SK-N-SH (cell line): ENCODE results near the gene MEIS1. TPM values are rescaled to one million over a fixed set of nuclear protein-coding genes. Genes with fewer than 3 reads are reported as not detected.

Experiments
- CTCF ChIA-PET: fragments of 300-600, 350-600 bp; formaldehyde crosslinking; extraction: SDS; loops from one replicate; lab custom pipeline; 2021; lab: Yijun Ruan, JAX
- POLR2A ChIA-PET: fragments of 350-600 bp; sonication (Branson Sonifier 250); formaldehyde crosslinking; extraction: SDS; loops from one replicate; lab custom pipeline; 2020; ENCODE audit warnings: antibody characterized with exemption, inconsistent platforms; lab: Yijun Ruan, JAX
- DNase-seq: peaks from one replicate; pipeline ENCODE4 v3.0.0; 2012
- H2AFZ ChIP-seq: fragments of 200-600 bp; sonication (generic); 2 replicates; pipeline ENCODE4 v1.8.1; 2016; ENCODE audit warnings: antibody characterized with exemption, mild to moderate bottlenecking, low read depth
- H3F3A ChIP-seq: fragments of 200-600 bp; sonication (generic); replicated peaks from 2 replicates; pipeline ENCODE3; 2016; ENCODE audit warnings: antibody characterized with exemption, mild to moderate bottlenecking; ENCODE audit not compliant: insufficient read depth
- H3K27ac ChIP-seq, 2 experiments: fragments of 200-500 bp in 1 of 2; fragments of 200-600 bp in 1 of 2; sonication (Bioruptor generic) in 1 of 2; sonication (generic), shearing (Covaris generic) in 1 of 2; 2 replicates each; pipeline versions ENCODE4 v1.5.1 to v1.6.1; 2014 to 2016; ENCODE audit warnings: low read depth in 2 of 2, inconsistent platforms in 1 of 2, low read length in 1 of 2, mild to moderate bottlenecking in 1 of 2, mixed read lengths in 1 of 2
- H3K27me3 ChIP-seq: fragments of 200-600 bp; sonication (generic), shearing (Covaris generic); 2 replicates; pipeline ENCODE4 v1.6.1; 2016; ENCODE audit warnings: mixed run types; ENCODE audit not compliant: insufficient read depth
- H3K36me3 ChIP-seq, 2 experiments: fragments of 200-500 bp in 1 of 2; fragments of 200-600 bp in 1 of 2; sonication (Bioruptor generic) in 1 of 2; sonication (generic) in 1 of 2; replicated peaks in 1 of 2; 2 replicates each; pipeline versions ENCODE3 to v1.5.1; 2014 to 2016; ENCODE audit warnings: low read length in 1 of 2, mild to moderate bottlenecking in 1 of 2; ENCODE audit not compliant: insufficient read depth in 2 of 2, control insufficient read depth in 1 of 2
- H3K4me1 ChIP-seq, 2 experiments: fragments of 200-500 bp in 1 of 2; fragments of 200-600 bp in 1 of 2; sonication (Bioruptor generic) in 1 of 2; sonication (generic), shearing (Covaris generic) in 1 of 2; 2 replicates each; pipeline versions ENCODE4 v1.5.1 to v1.6.1; 2014 to 2016; ENCODE audit warnings: low read depth in 1 of 2, low read length in 1 of 2, mixed run types in 1 of 2; ENCODE audit not compliant: insufficient read depth in 2 of 2, control insufficient read depth in 1 of 2
- H3K4me2 ChIP-seq: fragments of 200-600 bp; sonication (generic), shearing (Covaris generic); 2 replicates; pipeline ENCODE4 v1.6.1; 2017; ENCODE audit warnings: mixed run types
- H3K4me3 ChIP-seq, 2 experiments: fragments of 200-500 bp in 1 of 2; fragments of 200-600 bp in 1 of 2; sonication (Bioruptor generic) in 1 of 2; sonication (generic), shearing (Covaris generic) in 1 of 2; 2 replicates each; pipeline versions ENCODE4 v1.5.1 to v1.8.1; 2014 to 2016; ENCODE audit warnings: low read depth in 2 of 2, inconsistent platforms in 1 of 2, low read length in 1 of 2, mild to moderate bottlenecking in 1 of 2, mixed read lengths in 1 of 2, moderate library complexity in 1 of 2
- H3K79me2 ChIP-seq: fragments of 200-600 bp; sonication (generic); 2 replicates; pipeline ENCODE4 v1.8.1; 2017; ENCODE audit warnings: mild to moderate bottlenecking; ENCODE audit not compliant: insufficient read depth
- H3K9ac ChIP-seq: fragments of 200-600 bp; sonication (generic); 2 replicates; pipeline ENCODE4 v1.6.1; 2017; ENCODE audit warnings: mixed run types
- H3K9me2 ChIP-seq: fragments of 200-600 bp; sonication (generic); 2 replicates; pipeline ENCODE4 v1.6.1; 2017; ENCODE audit warnings: mixed run types
- H3K9me3 ChIP-seq: fragments of 200-600 bp; sonication (generic); 2 replicates; pipeline ENCODE4 v1.6.1; 2017; ENCODE audit warnings: mixed run types, mild to moderate bottlenecking, moderate library complexity
- H4K20me1 ChIP-seq: fragments of 200-600 bp; sonication (generic); 2 replicates; pipeline ENCODE4 v1.6.1; 2017; ENCODE audit warnings: mild to moderate bottlenecking, mixed run types; ENCODE audit not compliant: insufficient read depth
- EZH2phosphoT487 ChIP-seq: fragments of 200-600 bp; sonication (generic); IDR thresholded peaks from 2 replicates; pipeline ENCODE4 v1.6.1; 2017; ENCODE audit warnings: low read depth, mixed run types, mild to moderate bottlenecking, antibody characterized with exemption, moderate library complexity, borderline replicate concordance
- FOSL2 ChIP-seq: IDR thresholded peaks from 2 replicates; pipeline ENCODE4 v1.4.0; 2012; ENCODE audit warnings: low read depth, mild to moderate bottlenecking, moderate library complexity, borderline replicate concordance
- GABPA ChIP-seq: IDR thresholded peaks from 2 replicates; pipeline ENCODE4 v1.4.0; 2012; ENCODE audit warnings: low read depth, mild to moderate bottlenecking
- GATA2 ChIP-seq: sonication (generic); formaldehyde crosslinking; IDR thresholded peaks from 2 replicates; pipeline ENCODE4 v1.5.0; 2020; ENCODE audit warnings: mild to moderate bottlenecking, missing genetic modification reagents
- IRF3 ChIP-seq: fragments of 150-350 bp; IDR thresholded peaks from 2 replicates; pipeline ENCODE4 v1.6.1; 2016; ENCODE audit warnings: mild to moderate bottlenecking, low read depth, low read length
- JUND ChIP-seq: IDR thresholded peaks from 2 replicates; pipeline ENCODE4 v1.4.0; 2012
- MXI1 ChIP-seq: IDR thresholded peaks from 2 replicates; pipeline ENCODE4 v1.6.1; 2012; ENCODE audit warnings: mild to moderate bottlenecking, low read depth, low read length, improper control_type of control experiment
- RCOR1 ChIP-seq: fragments of 150-350 bp; IDR thresholded peaks from 2 replicates; pipeline ENCODE4 v1.6.1; 2017; ENCODE audit warnings: antibody characterized with exemption, low read length
- SIN3A ChIP-seq: IDR thresholded peaks from 2 replicates; pipeline ENCODE4 v1.6.1; 2012; ENCODE audit warnings: low read depth, mild to moderate bottlenecking, low read length, moderate library complexity, borderline replicate concordance
- SMC3 ChIP-seq: IDR thresholded peaks from 2 replicates; pipeline ENCODE4 v1.6.1; 2012; ENCODE audit warnings: low read depth, low read length, improper control_type of control experiment
- TCF12 ChIP-seq: IDR thresholded peaks from 2 replicates; pipeline ENCODE4 v1.4.0; 2012
- USF1 ChIP-seq: IDR thresholded peaks from 2 replicates; pipeline ENCODE4 v1.4.0; 2012; ENCODE audit warnings: low read depth, borderline replicate concordance
- USF2 ChIP-seq: fragments of 150-350 bp; IDR thresholded peaks from 2 replicates; pipeline ENCODE4 v1.6.1; 2017; ENCODE audit warnings: antibody characterized with exemption, low read length, low read depth, borderline replicate concordance
- ZBTB33 ChIP-seq: IDR thresholded peaks from 2 replicates; pipeline ENCODE4 v1.4.0; 2012; ENCODE audit warnings: low read depth, borderline replicate concordance
- WGBS: methylation state at CpG from one replicate; pipeline ENCODE4 v1.1.6; 2017; ENCODE audit warnings: low lambda C conversion rate; 5-methylcytosine and 5-hydroxymethylcytosine counted together
- polyA plus RNA-seq, 3 experiments: library from polyadenylated mRNA; depleted of rRNA; stranded (reverse); fragments of >200 nt; gene quantifications; 2 replicates each; pipeline ENCODE4 v1.2.3, GENCODE V29; 2012

The MEIS1 gene
- polyA plus RNA-seq, 1 of the 3 experiments (the other 2 are of a cell fraction): 16.9 TPM

- no peak for TF ChIP-seq USF1
Measured at GRCh38 chr2:66452917-66453316, 18.0 kb downstream of the MEIS1 start (continued).

GRCh38 chr2:66455490-66455889, 20.6 kb downstream of the MEIS1 start:
- H3K27me3 ChIP-seq: no peaks in the 10 kb centered on the region
- peaks cover 0 to 15% of the 10 kb centered on the region in 2 experiments; a peak in 3 of 4 replicates for H3K4me1 ChIP-seq
- H3K4me3 ChIP-seq: no peak overlapping the region
- H3K9me3 ChIP-seq: no peaks in the 10 kb centered on the region
- WGBS: 98% methylated on average over 2 of the region's 2 CpGs
- H3K36me3 ChIP-seq: peaks cover 80 to 89% of the 10 kb centered on the region in 2 experiments
- no peak for DNase-seq
- H2AFZ ChIP-seq: no peak overlapping the region
- peaks cover 34% of the 10 kb centered on the region for H3K79me2 ChIP-seq
- H4K20me1 ChIP-seq: peaks cover 3% of the 10 kb centered on the region; the same call in 1 of the 2 replicates
- ChIA-PET CTCF (no interaction called here), POLR2A (no interaction called here)
- TF ChIP-seq SMC3 (no peak), GABPA (no peak)
- no peaks in the 10 kb centered on the region for H3K9me2 ChIP-seq
- H3K4me2 ChIP-seq: no peak overlapping the region
- H3K9ac ChIP-seq: no peak overlapping the region
- peaks cover 9% of the 10 kb centered on the region for H3F3A ChIP-seq
- H3K27ac ChIP-seq: no peak overlapping the region

GRCh38 chr2:66456183-66457041, 21.5 kb downstream of the MEIS1 start:
- Histone ChIP-seq H3K9me2 (no peaks in the 10 kb centered on the region), H3K9ac (no peak overlapping the region), H3K27me3 (no peaks in the 10 kb centered on the region), H3K36me3 (peaks cover 80 to 90% of the 10 kb centered on the region in 2 experiments), H2AFZ (no peak overlapping the region), H3K4me3 (no peak overlapping the region), H3K9me3 (no peaks in the 10 kb centered on the region), H3K4me1 (peaks cover 0 to 15% of the 10 kb centered on the region in 2 experiments; a peak in 3 of 4 replicates), H4K20me1 (peaks cover 3% of the 10 kb centered on the region; the same call in 1 of the 2 replicates), H3K27ac (no peak overlapping the region), H3F3A (peaks cover 9% of the 10 kb centered on the region), H3K4me2 (no peak overlapping the region), H3K79me2 (peaks cover 25% of the 10 kb centered on the region)
- ChIA-PET POLR2A (no interaction called here), CTCF (no interaction called here)
- 81% methylated on average over 7 of the region's 7 CpGs for WGBS
- no peak for TF ChIP-seq USF2
- TF ChIP-seq EZH2phosphoT487: no peak
- no peak for TF ChIP-seq MXI1
- no peak for TF ChIP-seq RCOR1
- no peak for TF ChIP-seq TCF12
- no peak for TF ChIP-seq ZBTB33
- no peak for TF ChIP-seq SIN3A
- no peak for TF ChIP-seq FOSL2
- TF ChIP-seq IRF3: no peak
- no peak for TF ChIP-seq JUND
- no peak for TF ChIP-seq GATA2 (CRISPR knock-in tag)
- no peak for DNase-seq
